Gastroesophageal sphincter (tissue), 3 donors: ENCODE results near the gene PIP5KL1.

Experiments
- CTCF ChIP-seq, 4 experiments: fragments of 200-600 bp in 2 of 4; fragments of 450-650 bp in 2 of 4; sonication (generic) in 1 of 4; IDR thresholded peaks; one replicate each; pipeline ENCODE4 v1.5.1; 2017 to 2019; ENCODE audit warnings: antibody characterized with exemption in 4 of 4, mild to moderate bottlenecking in 2 of 4, moderate library complexity in 2 of 4
- POLR2A ChIP-seq, 2 donors: fragments of 450-650 bp; IDR thresholded peaks; one replicate each; pipeline ENCODE4 v1.6.1; 2017; ENCODE audit warnings: antibody characterized with exemption in 2 of 2, mild to moderate bottlenecking in 2 of 2, moderate library complexity in 1 of 2
- POLR2AphosphoS5 ChIP-seq: sonication (generic); formaldehyde crosslinking; IDR thresholded peaks from one replicate; pipeline ENCODE4 v1.6.1; 2017; ENCODE audit warnings: antibody characterized with exemption

- TF ChIP-seq POLR2A (IDR thresholded peaks at IDR 0.05) (no peak), POLR2AphosphoS5 (no peak), CTCF (IDR thresholded peaks at IDR 0.05) (no peak)
Measured at GRCh38 chr9:127913682-127914081, 16.9 kb downstream of the PIP5KL1 start.
